Measurements from ENCODE around the gene TAS2R43. TPM values are rescaled to one million over a fixed set of nuclear protein-coding genes. Genes with fewer than 3 reads are reported as not detected.
"Not testable (repeated sequence)": the region's sequence is repeated elsewhere in the genome, so short reads cannot be mapped to it uniquely, and the experiment has no call there.

Gene TAS2R43, protein sequence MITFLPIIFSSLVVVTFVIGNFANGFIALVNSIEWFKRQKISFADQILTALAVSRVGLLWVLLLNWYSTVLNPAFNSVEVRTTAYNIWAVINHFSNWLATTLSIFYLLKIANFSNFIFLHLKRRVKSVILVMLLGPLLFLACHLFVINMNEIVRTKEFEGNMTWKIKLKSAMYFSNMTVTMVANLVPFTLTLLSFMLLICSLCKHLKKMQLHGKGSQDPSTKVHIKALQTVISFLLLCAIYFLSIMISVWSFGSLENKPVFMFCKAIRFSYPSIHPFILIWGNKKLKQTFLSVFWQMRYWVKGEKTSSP
- 13.6 TPM for total RNA-seq

DNA sequence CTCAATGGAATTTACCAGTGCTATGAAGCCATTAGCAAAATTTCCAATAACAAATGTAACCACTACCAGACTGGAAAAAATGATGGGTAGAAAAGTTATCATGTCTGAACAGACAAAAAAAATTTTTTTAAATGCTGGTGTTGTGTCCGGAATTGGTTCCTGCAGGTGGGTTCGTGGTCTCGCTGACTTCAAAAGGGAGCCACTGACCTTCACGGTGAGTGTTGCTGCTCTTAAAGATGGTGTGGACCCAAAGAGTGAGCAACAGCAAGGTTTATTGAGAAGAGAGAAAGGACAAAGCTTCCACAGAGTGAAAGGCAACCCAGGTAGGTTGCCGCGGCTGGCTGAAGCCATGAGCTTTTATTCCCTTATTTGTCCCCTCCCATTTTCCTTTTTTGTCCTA is at the start of gene TAS2R43:
Gene TAS2R43 (minus strand): TSS at position 186 of the 400 bp plus-strand sequence. CDS start 84 bp downstream, at position 102.
- no peak for DNase-seq

DNA sequence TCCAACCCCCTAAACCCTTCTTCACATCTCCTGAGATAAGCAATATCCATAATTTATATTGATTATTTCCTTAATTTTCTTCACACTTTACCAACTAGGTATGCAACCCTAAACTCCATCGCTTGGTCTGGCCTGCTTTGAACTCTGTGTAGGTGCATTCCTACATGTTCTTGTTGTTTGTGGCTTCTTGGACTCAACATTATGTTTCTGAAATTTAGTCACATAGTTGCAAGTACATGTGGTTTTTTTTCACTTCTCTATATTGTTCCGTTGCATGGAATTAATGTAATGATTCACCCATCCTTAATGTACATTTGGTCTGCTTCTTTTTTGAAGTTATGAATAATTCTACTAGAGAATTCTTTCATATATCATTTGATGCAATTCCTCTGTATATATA is 44.0 kb upstream of the TAS2R43 start:
- no peak for DNase-seq

DNA sequence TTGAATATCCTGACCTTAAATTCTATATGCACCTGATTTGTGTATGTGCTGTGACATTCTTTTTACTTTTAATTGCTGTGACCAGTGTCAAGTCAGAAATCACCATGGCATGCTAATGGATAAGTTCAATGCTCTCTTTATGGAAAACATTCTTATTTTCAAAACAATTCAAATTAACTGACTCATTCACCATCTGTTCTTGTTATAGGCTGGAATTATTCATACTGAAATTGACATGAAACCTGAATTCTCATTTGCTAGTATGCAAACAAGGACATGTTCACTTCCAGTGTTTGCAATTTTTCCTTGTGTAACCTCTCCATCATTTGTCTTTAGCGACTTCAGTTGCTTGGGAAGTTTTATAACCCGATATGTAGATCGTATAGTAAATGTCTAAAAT is 42.2 kb upstream of the TAS2R43 start, which contains the start of gene TAS2R30:
Gene TAS2R30 (minus strand): TSS at position 340 of the 400 bp plus-strand sequence. CDS start 400 bp downstream, outside the sequence.
- no peak for DNase-seq

DNA sequence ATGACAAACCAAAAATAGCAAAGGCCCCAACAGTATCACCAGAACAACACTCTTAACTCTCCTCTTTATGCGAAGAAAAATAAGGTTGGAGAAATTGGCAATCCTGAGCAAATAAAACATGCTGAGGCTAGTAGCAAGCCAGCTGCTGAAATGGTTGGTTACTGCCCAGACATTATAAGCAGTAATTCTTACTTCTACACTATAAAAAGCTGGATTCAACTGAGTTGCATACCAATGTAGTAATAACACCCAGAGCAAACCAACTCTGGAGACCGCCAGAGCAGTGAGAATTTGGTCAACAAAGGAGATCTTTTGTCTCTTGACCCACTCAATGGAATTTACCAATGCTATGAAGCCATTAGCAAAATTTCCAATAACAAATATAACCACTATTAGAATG is 41.7 kb upstream of the TAS2R43 start:
- no peak for DNase-seq

DNA sequence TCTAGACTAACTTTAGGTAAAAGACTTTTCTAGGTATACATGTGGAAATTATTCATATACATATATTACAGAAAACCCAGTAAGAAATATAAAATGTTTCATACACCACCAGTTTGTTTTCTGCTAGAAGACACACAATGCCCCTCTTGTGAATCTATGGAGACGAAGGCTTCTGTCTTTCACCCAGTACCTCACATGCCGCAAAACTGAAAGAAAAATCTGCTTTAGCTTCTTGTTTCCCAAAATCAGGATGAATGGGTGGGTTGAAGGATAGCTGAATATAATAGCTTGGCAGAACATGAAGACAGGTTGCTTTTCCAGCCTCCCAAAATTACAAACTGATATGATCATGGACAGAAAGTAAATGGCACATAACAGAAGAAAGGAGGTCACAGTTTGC is 41.0 kb upstream of the TAS2R43 start:
- no peak for DNase-seq

DNA sequence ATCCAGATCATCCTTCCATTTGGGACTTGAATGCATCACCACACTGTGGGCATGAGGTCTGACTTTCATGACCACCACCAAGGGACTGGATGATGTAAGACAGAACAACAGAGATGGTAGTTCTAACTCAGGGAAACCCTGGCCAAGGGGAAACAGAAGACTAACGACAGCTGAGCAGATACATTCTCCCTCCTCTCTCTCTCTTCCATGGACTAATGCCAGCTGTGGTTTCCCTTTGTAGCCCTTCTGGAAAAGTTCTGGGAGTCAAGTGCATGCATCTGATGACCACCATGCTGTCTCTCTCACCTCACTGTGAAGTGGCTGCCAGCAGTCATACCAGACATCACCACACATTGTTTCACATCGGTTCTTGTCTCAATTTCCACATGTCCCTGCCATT is 38.9 kb upstream of the TAS2R43 start:
- DNase-seq, result no peak

DNA sequence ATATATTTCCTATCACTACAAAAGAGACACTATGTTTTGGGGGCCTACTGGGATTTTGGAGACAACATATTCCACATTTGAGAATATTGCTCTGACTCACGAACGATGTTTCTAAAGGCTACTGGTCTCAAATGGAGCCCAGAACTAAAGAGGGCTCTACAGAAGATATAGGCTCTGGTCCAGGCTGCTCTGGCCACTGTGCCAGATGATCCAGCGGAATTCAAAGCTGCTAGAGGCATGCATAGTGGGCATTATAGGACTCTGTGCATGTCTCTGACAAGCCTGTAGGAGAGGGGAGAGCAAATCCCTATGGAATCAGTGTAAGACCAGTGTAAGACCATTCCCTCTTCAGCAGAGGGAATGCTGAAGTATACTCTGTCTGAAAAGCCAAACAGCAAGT is 38.3 kb upstream of the TAS2R43 start:
- no peak for DNase-seq

DNA sequence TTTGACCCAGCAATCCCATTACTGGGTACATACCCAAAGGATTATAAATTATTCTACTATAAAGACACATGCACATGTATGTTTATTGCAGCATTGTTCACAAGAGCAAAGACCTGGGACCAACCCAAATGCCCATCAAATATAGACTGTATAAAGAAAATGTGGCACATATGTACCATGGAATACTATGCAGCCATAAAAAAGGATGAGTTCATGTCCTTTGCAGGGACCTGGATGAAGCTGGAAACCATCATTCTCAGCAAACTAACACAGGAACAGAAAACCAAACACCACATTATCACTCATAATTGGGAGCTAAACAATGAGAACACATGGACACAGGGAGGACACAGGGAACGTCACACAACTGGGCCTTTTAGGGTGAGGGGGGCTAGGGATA is 22.0 kb upstream of the TAS2R43 start:
- DNase-seq, result not testable (repeated sequence)

DNA sequence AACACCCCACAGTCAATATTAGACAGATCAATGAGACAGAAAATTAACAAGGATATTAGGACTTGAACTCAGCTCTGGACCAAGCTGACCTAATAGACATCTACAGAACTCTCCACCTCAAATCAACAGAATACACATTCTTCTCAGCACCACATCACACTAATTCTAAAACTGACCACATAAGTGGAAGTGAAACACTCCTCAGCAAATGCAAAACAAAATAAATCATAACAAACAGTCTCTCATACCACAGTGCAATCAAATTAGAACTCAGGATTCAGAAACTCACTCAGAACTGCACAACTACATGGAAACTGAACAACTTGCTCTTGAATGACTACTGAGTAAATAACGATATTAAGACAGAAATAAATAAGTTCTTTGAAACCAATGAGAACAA is 19.1 kb upstream of the TAS2R43 start:
- DNase-seq, result not testable (repeated sequence)

DNA sequence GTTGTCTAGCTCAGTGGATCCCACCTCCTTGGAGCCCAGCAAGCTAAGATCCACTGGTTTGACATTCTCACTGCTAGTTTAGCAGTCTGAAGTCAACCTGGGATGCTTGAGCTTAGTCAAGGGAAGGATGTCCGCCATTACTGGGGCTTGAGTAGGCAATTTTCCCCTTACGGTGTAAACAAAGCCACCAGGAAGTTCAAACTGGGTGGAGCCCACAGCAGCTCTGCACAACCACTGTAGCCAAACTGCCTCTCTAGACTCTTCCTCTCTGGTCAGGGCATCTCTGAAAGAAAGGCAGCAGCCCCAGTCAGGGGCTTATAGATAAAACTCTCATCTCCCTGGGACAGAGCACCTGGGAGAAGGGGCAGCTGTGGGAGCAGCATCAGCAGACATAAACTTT is 16.7 kb upstream of the TAS2R43 start:
- no peak for DNase-seq

DNA sequence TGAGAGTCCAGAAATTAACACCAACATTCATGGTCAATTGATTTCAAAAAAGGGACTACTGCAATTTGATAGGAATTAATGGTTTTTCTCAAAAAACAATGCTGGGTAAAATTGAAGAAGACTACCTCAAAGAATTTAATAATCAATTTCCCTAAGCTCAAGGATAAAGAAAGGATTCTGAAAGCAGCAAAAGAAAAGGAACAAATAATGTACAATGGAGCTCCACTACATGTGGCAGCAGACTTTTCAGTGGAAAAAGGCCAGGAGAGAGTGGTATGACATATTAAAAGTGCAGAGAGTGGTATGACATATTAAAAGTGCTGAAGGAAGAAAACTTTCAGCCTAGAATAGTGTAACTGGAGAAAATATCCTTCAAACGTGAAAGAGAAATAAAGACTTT is 15.6 kb upstream of the TAS2R43 start:
- no peak for DNase-seq

DNA sequence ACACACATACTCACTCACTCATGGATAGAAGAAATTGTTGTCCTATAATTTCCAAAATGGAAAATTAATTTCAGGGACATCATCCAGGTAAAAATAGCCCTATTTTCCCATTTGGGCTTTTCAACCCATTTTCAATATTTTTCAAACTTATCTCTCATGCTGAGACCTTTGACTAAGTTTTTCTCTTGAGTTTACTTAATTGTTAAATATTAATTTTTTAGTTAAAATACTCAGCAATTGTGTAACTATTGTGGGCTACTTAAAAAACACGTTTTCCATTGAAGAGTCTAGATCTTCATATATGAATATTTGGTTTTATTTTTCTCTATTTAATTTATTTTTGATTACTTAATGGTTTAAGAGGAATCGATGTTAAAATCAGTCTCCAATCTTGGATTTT is 14.2 kb upstream of the TAS2R43 start:
- no peak for DNase-seq

DNA sequence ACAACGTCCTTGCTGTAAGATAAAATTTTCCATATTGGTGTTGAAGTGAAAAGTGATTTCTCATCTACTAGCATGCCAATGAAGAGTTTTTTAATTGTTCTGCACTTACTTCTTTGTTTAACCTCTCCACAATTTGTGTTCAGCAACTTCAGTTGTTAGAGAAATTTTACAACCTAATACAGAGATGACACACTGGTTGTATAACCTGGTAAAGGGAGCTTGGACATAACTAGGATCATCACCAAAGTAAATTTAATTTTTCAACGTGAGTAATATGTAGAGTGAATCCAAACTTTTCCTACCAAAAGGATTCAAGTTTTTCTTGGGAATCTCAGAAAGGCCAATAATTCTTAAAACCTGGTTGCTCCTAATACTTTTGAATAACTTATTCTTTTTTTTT is 13.4 kb upstream of the TAS2R43 start:
- no peak for DNase-seq

DNA sequence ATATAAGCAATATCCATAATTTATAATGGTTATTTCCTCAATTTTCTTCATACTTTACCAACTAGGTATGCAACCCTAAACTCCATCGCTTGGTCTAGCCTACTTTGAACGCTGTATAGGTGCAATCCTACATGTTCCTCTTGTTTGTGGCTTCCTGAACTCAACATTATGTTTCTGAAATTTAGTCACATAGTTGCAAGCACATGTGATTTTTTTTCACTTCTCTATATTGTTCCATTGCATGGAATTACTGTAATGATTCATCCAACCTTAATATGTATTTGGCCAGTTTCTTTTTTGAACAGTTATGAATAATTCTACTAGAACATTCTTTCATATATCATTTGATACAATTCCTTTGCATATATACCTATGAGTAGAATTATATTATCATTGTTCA is 2.8 kb upstream of the TAS2R43 start:
- not testable (repeated sequence) for DNase-seq

DNA sequence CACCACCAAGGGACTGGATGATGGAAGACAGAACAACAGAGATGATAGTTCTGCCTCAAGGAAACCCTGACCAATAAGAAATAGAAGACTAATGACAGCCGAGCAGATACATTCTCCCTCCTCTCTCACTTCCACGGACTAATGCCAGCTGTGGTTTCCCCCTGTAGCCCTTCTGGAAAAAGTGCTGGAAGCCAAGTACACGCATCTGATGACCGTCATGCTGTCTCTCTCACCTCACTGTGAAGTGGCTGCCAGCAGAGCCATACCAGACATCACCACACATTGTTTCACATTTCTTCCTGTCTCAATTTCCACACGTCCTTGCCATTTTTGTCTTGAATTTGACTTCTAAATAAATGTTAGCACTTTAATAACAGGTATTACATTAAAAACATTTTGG is 2.9 kb downstream of the TAS2R43 start:
- no peak for DNase-seq

DNA sequence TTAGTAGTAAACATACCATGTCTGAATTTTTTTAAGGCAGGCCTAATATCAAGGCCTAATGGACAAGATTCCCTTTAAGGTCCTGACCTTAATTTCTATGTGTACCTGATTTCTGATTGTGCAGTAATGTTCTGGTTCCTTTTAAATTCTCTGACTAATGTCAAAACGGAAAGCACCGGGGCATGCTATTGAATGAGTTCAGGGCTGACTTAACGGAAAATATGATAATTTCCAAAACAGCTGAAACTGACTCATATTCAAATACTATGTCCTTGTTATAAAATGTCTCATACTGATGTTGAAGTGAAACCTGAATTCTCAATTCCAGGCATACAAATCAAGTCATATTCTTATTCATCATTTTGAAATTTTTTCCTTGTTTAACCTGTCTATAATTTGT is 6.7 kb downstream of the TAS2R43 start:
- no peak for DNase-seq

DNA sequence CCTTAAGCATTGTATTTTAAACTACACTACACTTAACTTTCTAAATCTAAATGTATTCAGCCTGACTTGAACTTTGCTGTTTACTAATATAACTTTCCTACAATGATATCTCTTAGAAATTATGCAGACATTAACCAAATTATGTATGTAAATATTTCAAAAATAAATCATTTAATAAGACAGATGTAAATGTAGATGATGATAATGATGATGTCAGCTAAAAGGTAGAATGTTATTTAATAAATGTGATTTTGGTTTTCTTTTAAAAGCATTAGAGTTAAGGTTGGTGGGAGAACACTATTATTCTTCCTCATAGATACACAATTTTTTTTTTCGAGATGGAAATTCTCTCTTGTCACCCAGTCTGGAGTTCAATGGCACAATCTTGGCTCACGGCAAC is 10.1 kb downstream of the TAS2R43 start:
- DNase-seq, result no peak

DNA sequence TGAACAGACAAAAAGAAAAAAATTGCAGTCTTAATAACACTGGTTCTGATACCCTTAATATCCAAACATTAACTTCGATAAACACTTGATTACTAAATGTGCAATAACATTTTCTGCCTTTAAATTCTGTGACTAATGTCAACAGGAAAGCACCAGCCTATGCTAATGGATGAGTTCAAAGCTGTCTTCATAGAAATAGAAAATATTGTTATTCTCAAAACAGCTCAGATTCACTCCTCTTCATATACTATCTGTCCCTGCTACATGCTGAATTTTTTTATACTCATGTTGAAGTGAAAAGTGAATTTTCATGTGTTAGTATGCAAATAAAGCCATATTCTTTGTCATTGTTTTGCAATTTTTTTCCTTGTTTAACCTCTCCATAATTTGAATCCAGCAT is 13.9 kb downstream of the TAS2R43 start:
- no peak for DNase-seq

DNA sequence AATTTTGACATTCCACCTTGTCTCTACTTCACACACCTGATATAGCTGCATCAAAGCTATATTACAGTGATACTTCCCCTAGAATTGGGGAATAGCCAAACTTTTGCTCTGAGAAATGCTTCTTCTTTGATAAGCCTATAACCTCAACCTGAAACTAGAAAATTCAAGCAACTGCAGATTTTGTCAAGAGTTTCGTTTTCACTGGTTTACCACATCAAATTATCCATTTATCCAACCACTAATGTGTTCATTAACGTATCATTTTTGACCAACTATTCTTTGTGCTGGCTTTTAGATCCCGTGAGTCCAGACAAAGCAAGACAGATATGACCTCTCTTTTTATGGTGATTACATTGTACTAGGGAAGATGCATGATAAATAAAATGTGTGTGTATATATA is 16.5 kb downstream of the TAS2R43 start:
- DNase-seq, result no peak

DNA sequence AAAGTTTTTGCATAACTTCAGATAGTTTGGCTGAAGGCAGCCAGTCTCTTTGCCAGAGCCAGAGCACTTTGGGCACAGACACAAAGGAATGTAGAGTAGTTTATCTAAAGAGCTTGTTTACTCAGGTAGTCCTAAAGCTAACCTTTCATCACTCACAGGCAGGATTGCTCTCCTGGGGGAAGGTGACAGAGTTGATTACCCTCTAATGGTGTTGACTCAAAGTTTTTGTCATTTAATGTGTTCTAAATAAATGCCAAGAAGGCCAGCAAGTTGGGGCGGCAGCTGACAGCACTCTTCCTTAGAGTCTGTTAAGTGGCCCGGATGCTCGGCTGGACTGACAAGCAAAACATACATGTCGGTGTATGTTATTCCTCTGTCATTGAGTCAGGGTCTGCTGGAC is 20.7 kb downstream of the TAS2R43 start:
- no peak for DNase-seq

DNA sequence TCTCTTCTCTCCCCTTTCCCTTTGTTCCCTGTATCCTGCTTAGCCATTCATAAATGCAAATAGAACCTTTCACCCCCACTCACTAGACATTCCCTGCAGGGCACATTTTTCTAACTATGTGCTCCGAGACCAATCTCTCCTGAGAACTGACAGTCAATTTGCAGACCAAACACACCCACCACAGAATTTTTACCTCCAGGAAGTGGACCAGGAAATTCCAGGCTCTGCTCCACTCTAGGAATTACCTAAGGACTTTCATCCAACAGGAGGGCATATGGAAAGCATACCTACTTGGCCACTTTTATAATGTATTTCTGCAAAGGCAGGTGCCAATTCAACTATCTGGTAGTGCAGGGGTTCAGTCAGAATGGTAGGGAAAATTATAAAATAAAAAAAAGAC is 21.1 kb downstream of the TAS2R43 start:
- no peak for DNase-seq

DNA sequence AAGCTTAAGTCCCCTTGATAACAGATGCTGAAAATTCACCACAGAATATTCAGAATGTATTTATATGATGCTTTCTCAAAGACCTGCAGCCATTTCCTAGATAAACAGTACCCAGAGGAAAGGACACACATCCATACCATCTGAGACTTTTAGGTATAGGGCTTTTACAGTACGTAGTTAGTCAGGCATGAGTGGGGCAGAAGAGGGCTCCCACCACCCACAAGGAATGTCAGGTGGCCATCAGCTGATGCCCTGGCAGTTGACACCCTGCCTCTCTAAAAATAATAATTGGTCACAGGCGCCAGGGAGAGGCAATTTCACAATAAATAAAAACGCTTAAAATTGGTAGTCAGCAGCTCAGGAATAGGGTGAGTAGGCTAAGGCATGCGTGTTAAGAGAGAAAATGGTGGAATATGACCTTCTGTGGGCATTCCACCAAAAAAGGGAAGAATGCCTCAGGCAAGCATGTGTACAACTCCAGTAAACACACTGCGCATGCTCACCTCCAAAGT is 22.2 kb downstream of the TAS2R43 start:
- DNase-seq, result no peak

DNA sequence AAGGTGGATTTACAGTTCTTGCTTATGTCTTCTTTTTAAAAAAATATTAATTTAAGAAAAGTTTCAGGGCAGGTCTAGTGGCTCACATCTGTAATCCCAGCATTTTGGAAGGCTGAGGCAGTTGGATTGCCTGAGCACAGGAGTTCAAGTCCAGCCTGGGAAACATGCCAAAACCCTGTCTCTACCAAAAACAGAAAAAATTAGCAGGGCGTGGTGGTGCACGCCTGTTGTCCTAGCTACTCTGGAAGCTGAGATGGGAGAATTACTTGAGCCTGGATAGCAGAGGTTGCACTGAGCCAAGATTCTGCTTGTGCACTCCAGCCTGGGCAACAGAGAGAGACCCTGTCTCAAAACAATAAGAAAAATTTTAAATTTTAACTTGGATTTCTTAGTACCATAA is 24.6 kb downstream of the TAS2R43 start:
- no peak for DNase-seq

DNA sequence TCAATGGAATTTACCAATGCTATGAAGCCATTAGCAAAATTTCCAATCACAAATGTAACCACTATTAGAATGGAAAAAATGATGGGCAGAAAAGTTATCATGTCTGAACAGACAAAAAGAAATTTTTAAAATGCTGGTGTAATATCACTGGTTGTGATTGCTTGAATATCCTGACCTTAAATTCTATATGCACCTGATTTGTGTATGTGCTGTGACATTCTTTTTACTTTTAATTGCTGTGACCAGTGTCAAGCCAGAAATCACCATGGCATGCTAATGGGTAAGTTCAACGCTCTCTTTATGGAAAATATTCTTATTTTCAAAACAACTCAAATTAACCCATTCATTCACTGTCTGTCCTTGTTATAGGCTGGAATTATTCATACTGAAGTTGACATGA is 29.9 kb downstream of the TAS2R43 start, which contains the start of gene TAS2R46:
Gene TAS2R46 (minus strand): TSS at position 101 of the 400 bp plus-strand sequence. CDS start 0 bp downstream, at position 101.
- DNase-seq, result not testable (repeated sequence)

Data from occipital lobe (tissue), 2 donors.